Upper lobe of left lung (tissue), 6 donors: ENCODE results near the gene GLP1R. TPM values are rescaled to one million over a fixed set of nuclear protein-coding genes. Genes with fewer than 3 reads are reported as not detected.
A peak's percentile ranks its signal among the peaks of the same experiment; 100 is the strongest.

ENCODE experiments used
- ATAC-seq, 2 donors: fragments of 200-7000 bp; cut with Tn5 transposase; one replicate each; pipeline ENCODE4 v1.9.1; 2022; ENCODE audit warnings: mild to moderate bottlenecking in 2 of 2, moderate library complexity in 2 of 2; ENCODE audit not compliant: low FRiP score in 2 of 2
- DNase-seq, 2 donors: peaks; one replicate each; pipeline ENCODE4 v3.0.0-alpha.2; 2019 to 2020
- H3K27ac ChIP-seq, 4 donors: fragments of 200-600 bp; sonication (generic); one replicate each; pipeline ENCODE4 v1.5.1; 2016 to 2019
- H3K27me3 ChIP-seq, 4 donors: fragments of 200-600 bp; sonication (generic); one replicate each; pipeline ENCODE4 v1.5.1; 2017 to 2019
- H3K36me3 ChIP-seq, 4 donors: fragments of 200-600 bp; sonication (generic); one replicate each; pipeline ENCODE4 v1.5.1; 2016 to 2019
- H3K4me1 ChIP-seq, 4 donors: fragments of 200-600 bp; sonication (generic); one replicate each; pipeline ENCODE4 v1.5.1; 2018 to 2019
- H3K4me3 ChIP-seq, 4 donors: fragments of 200-600 bp; sonication (generic); one replicate each; pipeline ENCODE4 v1.5.1; 2017 to 2019; ENCODE audit warnings: mild to moderate bottlenecking in 2 of 4, moderate library complexity in 1 of 4
- H3K9me3 ChIP-seq, 4 donors: fragments of 200-600 bp; sonication (generic); one replicate each; pipeline ENCODE4 v1.5.1; 2018 to 2019
- CTCF ChIP-seq, 6 experiments: fragments of 450-650 bp in 4 of 6; fragments of 200-600 bp in 2 of 6; sonication (generic) in 2 of 6; IDR thresholded peaks; one replicate each; pipeline ENCODE4 v1.5.1; 2016 to 2019; ENCODE audit warnings: antibody characterized with exemption in 6 of 6
- EP300 ChIP-seq, 4 donors: sonication (generic); formaldehyde crosslinking; IDR thresholded peaks; one replicate each; pipeline ENCODE4 v1.5.1; 2017; ENCODE audit warnings: antibody characterized with exemption in 4 of 4, control low read depth in 2 of 4
- POLR2A ChIP-seq, 4 donors: fragments of 450-650 bp; IDR thresholded peaks; one replicate each; pipeline ENCODE4 v1.5.1; 2016 to 2017; ENCODE audit warnings: antibody characterized with exemption in 4 of 4, mild to moderate bottlenecking in 2 of 4
- POLR2AphosphoS5 ChIP-seq, 2 donors: sonication (generic); formaldehyde crosslinking; IDR thresholded peaks; one replicate each; pipeline ENCODE4 v1.5.1; 2017; ENCODE audit warnings: antibody characterized with exemption in 2 of 2
- WGBS, 2 donors: methylation state at CpG; one replicate each; pipeline ENCODE4 v1.1.5; 2017 to 2018; 5-methylcytosine and 5-hydroxymethylcytosine counted together
- total RNA-seq, 6 donors: library from RNA; depleted of rRNA in 4 of 6; stranded (reverse); fragments of >200 nt in 4 of 6; gene quantifications; one replicate each; pipeline versions ENCODE4 v1.1.0 to v1.2.1, GENCODE V29; 2016 to 2021
- donor health status: DM: no; HTN: no; CAD: no; lungs with moderate emphysema.
- donor health status: DM: no; HTN: yes; CAD: no; lungs with severe emphysema.

The GLP1R gene
- total RNA-seq, 6 donors from 2014 or later: 0.09 to 0.24 TPM; not detected in 4

GRCh38 chr6:39093149-39093708 is 44.6 kb downstream of the GLP1R start:
- Histone ChIP-seq H3K27me3 (no peaks in the 10 kb centered on the region), H3K27ac (no peak overlapping the region), H3K9me3 (no peaks in the 10 kb centered on the region), H3K4me3 (no peak overlapping the region), H3K36me3 (no peaks in the 10 kb centered on the region), H3K4me1 (peaks cover 0 to 3% (median 2%) of the 10 kb centered on the region in 4 donors)
- DNase-seq (no peak), ATAC-seq (no peak)
- no peak for TF ChIP-seq EP300 (IDR thresholded peaks at IDR 0.05)
- 82 to 89% methylated on average over 4 of the region's 4 CpGs for WGBS, 2 donors

GRCh38 chr6:39095578-39095977 is 47.0 kb downstream of the GLP1R start:
- H3K27ac ChIP-seq: no peak overlapping the region
- no peaks in the 10 kb centered on the region for H3K9me3 ChIP-seq
- no peak for DNase-seq
- H3K27me3 ChIP-seq: no peaks in the 10 kb centered on the region
- ATAC-seq: no peak
- H3K4me1 ChIP-seq: no peaks in the 10 kb centered on the region
- no peaks in the 10 kb centered on the region for H3K36me3 ChIP-seq
- TF ChIP-seq POLR2AphosphoS5 (IDR thresholded peaks at IDR 0.05): no peak
- TF ChIP-seq POLR2A (IDR thresholded peaks at IDR 0.05): no peak
- TF ChIP-seq CTCF (IDR thresholded peaks at IDR 0.05): no peak
- TF ChIP-seq EP300 (IDR thresholded peaks at IDR 0.05): no peak
- no peak overlapping the region for H3K4me3 ChIP-seq

GRCh38 chr6:39100358-39100757 is 51.8 kb downstream of the GLP1R start:
- no peak for TF ChIP-seq EP300 (IDR thresholded peaks at IDR 0.05)
- TF ChIP-seq CTCF (IDR thresholded peaks at IDR 0.05): no peak
- no peak for TF ChIP-seq POLR2A (IDR thresholded peaks at IDR 0.05)

GRCh38 chr6:39102071-39102820 is 53.7 kb downstream of the GLP1R start:
- Histone ChIP-seq H3K4me3 (no peak overlapping the region), H3K9me3 (no peaks in the 10 kb centered on the region), H3K27me3 (no peaks in the 10 kb centered on the region), H3K4me1 (peaks cover 0 to 9% (median 3%) of the 10 kb centered on the region in 4 donors), H3K27ac (no peak overlapping the region), H3K36me3 (peaks cover 0 to 10% (median 3%) of the 10 kb centered on the region in 4 donors)
- peak; percentile 22 to 39 for DNase-seq
- 56 to 65% methylated on average over 12 of the region's 12 CpGs for WGBS, 2 donors
- TF ChIP-seq CTCF (IDR thresholded peaks at IDR 0.05) (peak in 3 of 6 experiments; percentile 28 to 40 (median 38)), POLR2AphosphoS5 (IDR thresholded peaks at IDR 0.05) (no peak), EP300 (IDR thresholded peaks at IDR 0.05) (peak in 1 of 4 donors; percentile 5), POLR2A (IDR thresholded peaks at IDR 0.05) (no peak)
- peak; percentile 26 to 54 for ATAC-seq

More at GRCh38 chr6:39100358-39100757, 51.8 kb downstream of the GLP1R start:
- WGBS, 2 donors: 41 to 62% methylated on average over 3 of the region's 3 CpGs
- no peak overlapping the region for H3K27ac ChIP-seq
- no peak overlapping the region for H3K4me3 ChIP-seq
- peaks cover 0 to 6% (median 2%) of the 10 kb centered on the region in 4 donors for H3K4me1 ChIP-seq
- H3K9me3 ChIP-seq: no peaks in the 10 kb centered on the region
- ATAC-seq (no peak), DNase-seq (no peak)
- no peaks in the 10 kb centered on the region for H3K27me3 ChIP-seq
- peaks cover 0 to 8% (median 3%) of the 10 kb centered on the region in 4 donors for H3K36me3 ChIP-seq

GRCh38 chr6:39102821-39103136 is 54.2 kb downstream of the GLP1R start:
- 100% methylated on average over 1 of the region's 1 CpG for WGBS, 2 donors
- DNase-seq (no peak), ATAC-seq (no peak)
- peaks cover 0 to 9% (median 3%) of the 10 kb centered on the region in 4 donors for H3K4me1 ChIP-seq
- TF ChIP-seq POLR2A (IDR thresholded peaks at IDR 0.05): no peak
- no peaks in the 10 kb centered on the region for H3K9me3 ChIP-seq
- no peak overlapping the region for H3K27ac ChIP-seq
- no peaks in the 10 kb centered on the region for H3K27me3 ChIP-seq
- peaks cover 0 to 10% (median 3%) of the 10 kb centered on the region in 4 donors for H3K36me3 ChIP-seq
- H3K4me3 ChIP-seq: no peak overlapping the region
